GM19397 (cell line): ENCODE data around the gene CALML3.

ENCODE experiments used
- ATAC-seq: cut with Tn5 transposase; IDR thresholded peaks from one replicate; pipeline ENCODE4 v1.9.1; 2021; ENCODE audit warnings: mild to moderate bottlenecking, moderate library complexity; ENCODE audit not compliant: unreplicated experiment

CALML3 gene

DNA sequence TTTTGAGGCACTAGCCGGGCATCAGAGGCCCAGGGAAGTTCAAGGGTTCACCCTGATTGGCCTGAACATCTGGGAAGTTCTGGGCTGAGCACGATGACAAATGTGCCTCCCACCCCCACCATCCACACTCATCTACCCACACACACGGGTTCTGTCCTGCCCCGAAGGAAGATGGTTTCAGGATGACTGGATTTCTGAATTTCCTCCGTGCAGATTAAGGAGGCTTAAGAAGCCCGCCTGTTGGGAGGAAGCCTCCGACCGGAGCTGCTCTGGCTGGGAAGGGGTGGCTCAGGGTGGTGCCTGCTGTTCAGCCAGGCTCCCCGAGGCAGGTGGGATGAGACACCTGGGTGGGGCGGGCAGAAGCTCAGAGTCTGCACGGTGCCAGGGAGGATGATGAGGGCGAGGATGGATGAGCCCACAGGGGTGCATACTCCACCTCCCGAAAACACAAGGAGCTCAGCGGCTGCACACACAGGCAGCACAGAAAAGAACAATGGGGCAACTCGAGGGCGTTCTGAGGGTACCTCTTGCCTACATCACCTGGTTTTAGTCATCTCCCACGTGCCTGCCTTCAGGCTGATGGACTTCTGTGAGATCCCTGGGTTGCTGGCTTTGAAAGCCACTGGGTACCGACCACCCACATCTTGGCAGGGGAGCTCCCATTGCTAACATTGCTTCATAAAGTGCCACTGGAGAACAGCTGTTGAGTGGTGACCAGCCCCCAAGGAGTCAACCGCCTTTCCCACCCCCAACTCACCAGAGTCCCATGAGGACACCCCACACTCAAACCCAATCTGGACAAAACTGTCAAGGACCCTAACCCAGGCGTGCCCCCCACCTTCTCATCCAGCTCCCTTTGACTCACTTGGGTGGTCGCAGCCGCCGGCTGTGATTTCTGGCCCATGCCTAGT is 41.2 kb downstream of the CALML3 start:
- no peak for ATAC-seq

DNA sequence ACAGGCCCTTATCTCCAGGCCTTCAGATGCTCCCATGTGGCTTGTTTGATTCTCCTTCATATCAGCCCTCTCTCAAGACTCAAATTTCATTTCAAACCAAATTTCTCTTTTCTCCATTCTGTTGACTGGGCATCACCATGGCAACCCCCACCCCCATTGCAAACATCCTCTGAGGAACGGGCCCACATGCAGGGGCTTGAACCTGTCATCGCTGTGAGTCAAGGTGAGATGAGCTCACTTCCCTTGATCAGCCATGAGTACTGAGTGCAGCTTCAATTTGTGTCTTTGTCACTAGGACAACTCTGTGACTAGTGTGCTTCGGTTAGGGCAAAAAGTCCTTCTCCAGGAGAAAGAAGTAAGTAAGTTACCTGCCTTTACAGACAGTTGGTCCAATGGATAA is 41.9 kb downstream of the CALML3 start:
- no peak for ATAC-seq

DNA sequence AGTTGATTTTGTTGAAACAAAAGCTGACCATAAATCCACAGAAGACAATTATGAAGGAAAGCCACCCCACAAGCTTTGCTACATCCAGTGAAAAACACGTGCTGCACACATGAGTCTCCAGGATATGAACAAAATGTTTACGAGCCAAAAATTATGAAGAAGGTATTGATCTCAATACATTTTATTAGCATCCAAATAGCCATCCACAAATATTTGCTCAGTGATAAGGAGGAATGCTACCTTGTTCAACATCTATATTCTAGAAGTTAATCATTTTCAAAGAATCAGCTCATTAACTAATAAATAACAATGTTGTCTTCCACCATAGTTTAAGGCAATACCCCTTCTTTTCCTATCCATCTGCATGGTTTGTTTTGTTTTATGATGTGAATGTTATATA is 42.7 kb downstream of the CALML3 start:
- ATAC-seq: no peak

DNA sequence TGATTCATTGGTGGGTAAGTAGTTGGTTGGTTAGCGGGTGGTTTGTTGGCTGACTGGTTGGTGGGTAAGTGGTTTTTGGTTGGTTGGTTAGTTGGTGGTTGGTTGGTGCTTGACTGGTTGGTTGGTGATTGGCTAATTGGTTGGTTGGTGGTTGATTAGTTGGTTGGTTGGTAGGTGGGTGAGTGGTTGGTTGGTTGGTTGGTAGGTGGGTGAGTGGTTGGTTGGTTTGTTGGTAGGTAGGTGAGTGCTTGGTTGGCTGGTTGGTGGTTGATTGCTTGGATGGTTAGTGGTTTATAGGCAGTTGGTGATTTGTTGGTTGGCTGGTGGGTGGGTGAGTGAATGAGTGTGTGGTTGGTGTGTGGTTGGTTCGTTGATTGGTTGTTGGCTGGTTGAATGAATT is 44.2 kb downstream of the CALML3 start:
- ATAC-seq: no peak

DNA sequence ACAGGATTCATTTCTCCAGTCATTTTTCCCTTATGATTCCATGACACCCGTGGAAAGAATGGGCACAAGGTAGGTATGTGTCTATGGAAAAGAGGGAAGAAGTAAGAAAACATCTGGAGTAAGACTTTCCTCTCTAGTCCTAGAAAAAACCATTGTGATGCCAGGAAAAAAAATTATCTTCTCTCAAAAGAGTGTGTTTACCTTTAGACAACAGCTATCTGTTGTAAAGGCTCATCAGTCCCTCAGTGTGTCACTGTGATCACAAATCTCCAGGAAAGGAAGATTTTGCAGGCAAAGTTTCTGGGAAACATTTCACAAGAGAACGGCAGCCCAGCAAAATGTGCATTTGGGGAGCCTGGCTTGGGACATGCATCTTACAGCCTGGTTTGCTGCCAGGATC is 44.8 kb downstream of the CALML3 start:
- ATAC-seq: no peak

DNA sequence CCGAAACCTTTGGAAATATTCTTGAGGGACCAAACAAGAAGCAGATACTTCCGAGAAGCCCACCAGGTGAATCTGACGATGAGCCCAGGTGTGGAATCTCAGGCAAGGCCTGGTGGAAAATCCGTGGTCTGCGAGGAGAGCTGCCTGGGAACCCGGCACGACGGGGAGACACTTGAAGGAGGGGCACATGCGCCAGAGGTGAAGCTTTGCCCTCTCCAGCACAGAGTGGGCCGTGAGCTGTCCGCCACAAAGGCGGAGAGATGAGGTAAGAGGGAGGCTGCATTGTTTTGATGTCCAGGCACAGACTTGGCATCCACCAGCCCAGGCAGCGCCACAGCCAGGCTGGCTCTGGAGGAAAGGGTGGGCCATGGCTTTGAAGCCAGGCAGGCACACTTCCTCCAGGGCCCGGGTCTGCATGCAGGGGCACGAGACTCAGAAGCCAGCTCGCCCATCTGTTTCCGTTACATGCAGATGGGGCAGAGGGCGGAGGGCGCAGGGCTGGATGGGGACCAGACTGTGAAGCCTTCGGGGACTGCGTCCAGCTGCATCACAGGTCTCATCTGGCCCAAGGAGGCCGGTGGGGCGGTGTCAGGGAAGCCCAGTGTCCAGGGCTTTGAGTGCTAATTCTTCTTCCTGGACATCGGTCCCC is 45.4 kb downstream of the CALML3 start:
- no peak for ATAC-seq

DNA sequence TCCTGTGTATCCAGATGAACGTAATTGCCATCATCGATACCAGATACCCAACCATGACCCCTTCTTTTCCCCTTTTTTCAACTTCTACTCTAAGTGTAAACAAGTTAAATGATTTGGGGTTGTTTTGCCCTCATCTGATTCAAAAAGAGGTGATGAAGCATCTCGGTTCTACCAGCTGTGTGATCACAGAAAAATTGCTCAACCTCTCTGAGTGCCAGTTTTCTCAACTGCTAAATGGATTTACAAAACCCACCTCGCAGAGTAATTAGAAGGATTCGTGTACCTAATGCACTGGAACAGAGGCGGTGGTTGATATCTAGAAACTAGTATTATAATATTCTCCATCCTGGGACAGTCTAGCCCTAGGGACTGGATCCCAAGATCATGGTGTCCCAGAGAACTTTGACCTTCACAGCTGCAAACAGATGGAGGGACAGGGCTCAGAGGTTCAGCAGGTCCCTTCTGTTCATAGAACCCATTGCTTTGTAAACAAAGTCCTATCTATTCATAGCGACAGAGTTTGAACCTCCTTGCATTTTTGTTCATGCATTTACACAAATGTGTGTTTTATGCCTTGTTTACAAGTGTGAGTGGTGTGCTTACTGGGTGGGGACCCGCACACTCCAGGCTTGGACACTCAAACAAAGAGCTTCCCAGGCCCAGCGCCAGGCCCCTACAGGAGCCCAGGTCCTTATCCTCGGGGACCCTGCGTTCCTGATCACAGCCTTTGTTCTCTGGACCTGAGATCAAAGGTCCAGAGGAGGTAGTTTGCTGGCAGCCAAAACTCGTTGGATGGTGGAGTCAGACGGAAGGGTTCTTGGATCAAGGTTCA is 46.4 kb downstream of the CALML3 start:
- no peak for ATAC-seq

DNA sequence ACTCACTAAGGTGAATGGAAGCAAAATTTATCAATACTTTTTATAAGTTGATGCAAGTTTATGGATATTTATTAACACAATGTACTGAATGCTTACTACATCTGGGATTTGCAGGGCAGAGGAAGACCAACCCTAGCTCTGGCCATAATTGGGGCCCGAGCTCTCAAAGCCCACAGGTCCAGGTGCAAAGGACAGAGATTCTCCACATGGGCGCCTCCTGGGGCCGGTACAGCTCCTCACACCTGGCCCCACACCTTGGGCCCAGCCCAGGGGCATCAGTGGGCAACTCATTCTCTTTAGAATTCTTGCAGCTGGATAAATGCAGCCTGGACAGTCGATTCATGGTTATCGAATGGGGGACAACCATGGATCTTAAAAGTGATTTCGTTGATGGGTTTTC is 47.1 kb downstream of the CALML3 start:
- no peak for ATAC-seq

DNA sequence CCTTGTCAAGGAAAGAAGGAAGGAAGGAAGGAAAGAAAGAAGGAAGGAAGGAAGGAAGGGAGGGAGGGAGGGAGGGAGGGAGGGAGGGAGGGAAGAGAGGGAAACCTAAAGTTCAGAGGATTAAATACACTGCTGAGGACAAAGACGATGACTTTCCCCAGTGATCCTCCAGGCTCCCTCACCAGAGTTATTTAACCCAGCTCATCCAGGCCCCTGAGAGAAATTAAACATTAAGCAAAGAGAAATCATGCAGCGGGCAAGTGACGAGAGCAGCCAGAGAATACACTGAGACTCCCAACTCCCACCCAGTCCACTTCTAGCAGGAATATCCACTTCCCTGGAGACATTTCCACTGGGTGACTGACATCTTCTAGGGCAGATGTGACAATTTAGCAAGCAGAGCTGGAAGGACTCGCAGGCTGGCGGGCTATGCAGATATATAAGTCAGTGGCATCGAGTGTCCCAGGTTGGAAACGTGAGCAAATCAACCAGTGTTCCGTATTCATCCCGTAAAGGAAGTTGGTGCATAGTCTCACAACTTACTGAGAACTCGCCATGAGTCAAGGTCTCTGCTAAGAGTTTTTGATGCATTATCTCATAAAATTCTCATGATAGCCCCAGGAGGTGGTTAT is 48.7 kb downstream of the CALML3 start:
- ATAC-seq: no peak

DNA sequence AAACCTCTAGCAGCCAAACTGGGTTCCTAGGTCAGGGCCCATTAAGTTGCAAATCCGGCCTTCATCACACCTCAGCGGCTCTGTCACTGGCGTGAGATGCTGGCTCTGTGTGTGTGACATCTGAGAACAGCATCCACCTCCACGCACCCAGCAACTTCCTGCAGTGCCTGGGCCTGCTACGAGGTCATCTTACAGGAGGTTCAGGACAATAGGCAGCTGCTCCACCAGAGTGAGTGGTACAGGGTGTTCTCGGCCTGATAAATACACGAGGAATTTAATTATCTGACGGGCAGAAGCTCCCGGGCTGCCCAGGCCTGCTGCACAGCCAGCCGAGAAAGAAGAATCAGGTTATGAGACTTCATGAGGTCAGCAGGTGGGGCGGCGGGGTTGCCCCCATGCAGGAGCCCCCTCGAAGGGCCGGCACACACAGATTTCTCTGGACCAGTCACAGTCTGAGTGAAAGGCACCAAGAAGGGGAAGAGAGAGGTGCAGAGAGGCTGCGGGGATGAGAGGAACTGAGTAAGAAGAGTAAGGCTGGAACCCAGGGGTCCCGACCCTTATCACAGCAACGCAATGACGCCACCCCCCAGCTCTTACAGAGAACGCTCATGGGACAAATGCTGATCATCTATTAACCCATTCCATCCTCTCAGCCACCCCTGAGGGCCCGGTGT is 49.3 kb downstream of the CALML3 start:
- ATAC-seq: no peak

DNA sequence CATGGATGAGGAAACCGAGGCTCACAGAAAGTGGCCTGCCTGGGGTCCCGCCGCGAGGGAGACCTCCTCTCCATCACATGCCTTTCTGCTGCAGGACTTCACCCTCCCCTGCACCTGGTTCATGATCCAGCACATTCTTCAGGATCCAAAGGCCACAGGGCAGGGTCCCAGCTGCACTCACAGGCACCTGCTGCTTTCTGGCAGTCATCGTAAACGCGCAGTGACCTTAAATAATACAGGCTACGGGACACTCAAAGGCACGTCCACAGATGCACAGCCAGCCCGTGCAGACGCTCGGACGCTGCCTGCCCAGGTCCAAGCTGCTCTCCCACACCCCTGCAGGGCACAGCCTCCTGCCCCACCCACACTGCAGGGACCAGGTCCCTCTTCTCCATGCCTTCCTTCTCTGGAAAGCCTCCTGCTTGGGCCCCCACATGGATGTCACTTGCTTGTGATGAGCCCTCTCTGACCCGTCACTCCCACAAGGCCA is 49.9 kb downstream of the CALML3 start:
- ATAC-seq: no peak

DNA sequence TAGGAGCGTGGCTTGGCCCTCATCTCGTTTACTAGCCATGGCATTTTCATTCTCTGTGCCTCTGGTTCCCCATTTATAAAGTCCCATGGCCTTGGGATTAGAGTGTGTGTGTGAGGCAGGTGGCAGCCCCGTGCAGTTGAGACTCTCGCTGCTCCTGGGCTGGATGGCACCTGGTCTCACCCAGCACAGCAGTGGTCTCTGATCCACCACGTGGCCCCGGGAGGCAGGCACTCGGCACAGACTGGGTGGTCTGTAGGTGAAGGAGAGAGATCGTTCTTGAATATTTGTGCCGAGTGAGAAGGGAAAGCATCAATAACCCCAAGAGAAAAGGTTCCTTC is 50.4 kb downstream of the CALML3 start:
- ATAC-seq: no peak

DNA sequence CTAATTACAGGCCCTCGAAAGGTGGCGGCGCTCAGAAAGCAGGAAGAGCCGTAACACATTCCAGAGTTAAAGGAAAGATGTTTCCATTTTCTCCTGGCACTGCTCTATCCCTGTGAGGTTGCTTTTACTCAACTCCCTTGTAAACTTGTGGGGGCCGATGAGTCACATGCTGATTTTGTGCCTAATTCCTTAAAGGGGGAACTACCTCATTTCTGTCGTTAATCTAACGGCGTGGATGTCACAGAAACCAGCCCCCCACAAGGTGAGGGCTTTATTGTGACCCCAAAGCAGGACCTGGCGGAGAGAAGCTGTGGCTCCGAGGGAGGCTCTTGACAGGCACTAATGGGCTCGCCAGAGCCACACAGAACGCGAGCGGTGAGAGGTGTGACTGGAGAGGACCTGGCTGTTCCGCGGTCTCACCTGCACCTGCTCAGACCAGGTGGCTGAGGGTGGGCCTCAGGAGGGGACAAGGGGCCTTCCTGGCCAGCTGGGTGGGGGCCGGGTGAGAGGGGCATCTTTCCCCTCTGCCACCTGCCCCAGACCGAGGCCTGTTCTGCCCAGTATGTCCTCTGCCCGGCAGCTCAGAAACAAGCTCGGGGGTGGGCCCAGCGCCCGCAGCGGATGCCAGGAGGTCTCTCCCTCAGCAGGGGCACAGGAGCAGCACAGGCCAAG is 50.9 kb downstream of the CALML3 start:
- no peak for ATAC-seq

DNA sequence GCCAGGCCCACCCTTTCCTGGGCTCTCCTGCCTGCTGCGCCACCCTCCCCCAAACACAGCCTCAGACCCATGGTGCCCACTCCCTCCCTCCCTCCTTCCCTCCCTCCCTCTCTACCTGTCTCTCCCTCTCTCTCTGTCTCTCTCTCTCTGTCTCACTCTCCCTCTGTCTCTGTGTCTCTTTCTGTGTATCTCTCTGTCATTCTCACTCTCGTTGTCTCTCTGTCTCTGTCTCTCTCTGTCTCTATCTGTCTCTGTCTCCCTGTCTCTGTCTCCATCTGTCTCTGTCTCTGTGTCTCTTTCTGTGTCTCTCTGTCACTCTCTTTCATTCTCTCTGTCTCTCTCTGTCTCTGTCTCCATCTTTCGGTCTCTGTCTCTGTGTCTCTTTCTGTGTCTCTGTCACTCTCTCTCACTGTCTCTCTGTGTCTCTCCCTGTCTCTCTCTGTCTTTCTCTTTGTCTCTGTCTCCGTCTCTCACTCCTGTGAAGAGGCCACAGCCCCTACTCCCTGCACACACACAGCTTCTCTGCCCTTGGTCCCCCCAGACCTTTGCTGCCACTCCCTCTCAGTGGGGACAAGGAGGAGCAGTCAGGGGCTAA is 51.5 kb downstream of the CALML3 start:
- ATAC-seq: no peak
